Coronary artery (tissue), 2 donors: ENCODE results near the gene TMEM242.

Experiments used
- DNase-seq: peaks from one replicate; pipeline ENCODE4 v3.0.0-alpha.2; 2017; ENCODE audit warnings: low spot score
- H3K27ac ChIP-seq, 2 donors: fragments of 200-600 bp; sonication (generic); one replicate each; pipeline ENCODE4 v1.5.1; 2016 to 2019
- H3K4me3 ChIP-seq: fragments of 200-600 bp; sonication (generic); 2 replicates; pipeline ENCODE4 v1.5.1; 2016; ENCODE audit warnings: mild to moderate bottlenecking, moderate library complexity
- CTCF ChIP-seq: fragments of 200-600 bp; sonication (generic); IDR thresholded peaks from one replicate; pipeline ENCODE4 v1.5.1; 2019; ENCODE audit warnings: antibody characterized with exemption

Gene TMEM242

GRCh38 chr6:157333956-157334355, 10.6 kb upstream of the TMEM242 start:
- DNase-seq, result no peak
- no peak overlapping the region for H3K4me3 ChIP-seq
- TF ChIP-seq CTCF, result no peak
- H3K27ac ChIP-seq, result no peak overlapping the region

- DNase-seq, result no peak
Measured at GRCh38 chr6:157333537-157333936, 10.2 kb upstream of the TMEM242 start.

GRCh38 chr6:157332813-157333212, 9.5 kb upstream of the TMEM242 start:
- Histone ChIP-seq H3K27ac (peak overlapping the region in 1 of 2 donors; percentile 67), H3K4me3 (no peak overlapping the region)
- no peak for TF ChIP-seq CTCF
- no peak for DNase-seq

More at GRCh38 chr6:157333537-157333936, 10.2 kb upstream of the TMEM242 start:
- Histone ChIP-seq H3K27ac (no peak overlapping the region), H3K4me3 (no peak overlapping the region)
- TF ChIP-seq CTCF, result no peak

GRCh38 chr6:157330831-157331230, 7.5 kb upstream of the TMEM242 start:
- DNase-seq, result no peak
- H3K27ac ChIP-seq, result peak overlapping the region in 1 of 2 donors; percentile 67
- H3K4me3 ChIP-seq, result no peak overlapping the region
- no peak for TF ChIP-seq CTCF

GRCh38 chr6:157329829-157330228, 6.5 kb upstream of the TMEM242 start:
- DNase-seq, result no peak
- Histone ChIP-seq H3K4me3 (no peak overlapping the region), H3K27ac (no peak overlapping the region)
- TF ChIP-seq CTCF, result no peak

GRCh38 chr6:157328108-157328692, 4.9 kb upstream of the TMEM242 start:
- DNase-seq, result no peak
- no peak overlapping the region for H3K27ac ChIP-seq
- no peak for TF ChIP-seq CTCF
- no peak overlapping the region for H3K4me3 ChIP-seq

- TF ChIP-seq CTCF, result no peak
- no peak for DNase-seq
- peak overlapping the region; percentile 3 to 70 for H3K27ac ChIP-seq
- no peak overlapping the region for H3K4me3 ChIP-seq
Measured at GRCh38 chr6:157326979-157327378, 3.7 kb upstream of the TMEM242 start.
